AG04449 (cell line): ENCODE results near the gene FSCN2.

Experiments used
- CTCF ChIA-PET: fragments of 350-600 bp; formaldehyde crosslinking; extraction: SDS; loops from one replicate; lab custom pipeline; 2021; ENCODE audit warnings: antibody characterized with exemption; lab: Yijun Ruan, JAX
- POLR2A ChIA-PET: fragments of 400-600, 350-600 bp; formaldehyde crosslinking; extraction: SDS; loops from one replicate; lab custom pipeline; 2020; ENCODE audit warnings: antibody characterized with exemption, inconsistent platforms; lab: Yijun Ruan, JAX
- DNase-seq: peaks from one replicate; pipeline ENCODE4 v3.0.0-alpha.2; 2010; ENCODE audit warnings: low read depth, low spot score
- H3K4me3 ChIP-seq: 2 replicates; pipeline ENCODE4 v1.5.1; 2011; ENCODE audit warnings: low read depth, mild to moderate bottlenecking, control low read depth, low read length
- CTCF ChIP-seq: IDR thresholded peaks from one replicate; pipeline ENCODE4 v1.5.1; 2011; ENCODE audit warnings: mild to moderate bottlenecking, moderate library complexity, low read length, control low read depth, inconsistent platforms; ENCODE audit not compliant: insufficient read depth; ENCODE audit errors: missing control alignments

The FSCN2 gene

GRCh38 chr17:81579298-81579697, 51.1 kb downstream of the FSCN2 start:
- CTCF ChIA-PET, result interaction anchor here (0.8 to 9.1 kb wide), 4 partner anchors 13 to 24 kb away, joined by 3 to 90 read pairs (median 29); no protein-coding TSS in a partner anchor
- no peak for TF ChIP-seq CTCF
- DNase-seq, result no peak
- H3K4me3 ChIP-seq, result no peak overlapping the region
- POLR2A ChIA-PET, result interaction anchor here (0.6 to 1.8 kb wide), 6 partner anchors 11 to 27 kb away, joined by 3 to 27 read pairs (median 3); no protein-coding TSS in a partner anchor

- ChIA-PET POLR2A (interaction anchor here (0.6 to 1.8 kb wide), 6 partner anchors 11 to 27 kb away, joined by 3 to 27 read pairs (median 3); no protein-coding TSS in a partner anchor), CTCF (interaction anchor here (0.8 to 9.1 kb wide), 4 partner anchors 13 to 24 kb away, joined by 3 to 90 read pairs (median 29); no protein-coding TSS in a partner anchor)
- TF ChIP-seq CTCF, result no peak
- H3K4me3 ChIP-seq, result no peak overlapping the region
- no peak for DNase-seq
Measured at GRCh38 chr17:81579821-81580321, 51.7 kb downstream of the FSCN2 start.

DNA sequence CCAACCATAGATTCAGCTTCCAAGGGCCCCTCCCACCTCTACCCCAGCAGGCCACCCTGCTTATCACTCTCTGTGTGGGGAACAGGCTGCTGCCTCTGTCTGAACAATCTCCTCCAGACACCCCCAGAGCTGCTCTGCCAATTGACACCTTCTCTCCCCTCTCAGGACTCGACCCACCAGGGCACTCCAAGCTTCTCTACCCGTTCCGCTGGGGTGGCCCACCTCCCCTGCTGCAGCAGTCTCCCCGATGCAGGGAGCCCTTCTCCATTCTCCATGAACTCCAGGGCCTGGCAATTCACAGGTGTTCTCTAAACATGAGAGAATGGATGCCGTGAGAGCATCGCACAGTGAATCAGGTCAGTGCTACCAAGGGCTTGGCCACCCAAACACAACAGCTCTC, 52.3 kb downstream of the FSCN2 start:
- no peak for DNase-seq
- TF ChIP-seq CTCF, result no peak
- ChIA-PET POLR2A (interaction anchor here (1.0 to 1.8 kb wide), 3 partner anchors 10 to 26 kb away, joined by 3 to 27 read pairs (median 5); no protein-coding TSS in a partner anchor), CTCF (interaction anchor here (6.4 to 9.1 kb wide), 2 partner anchors 14 to 21 kb away, joined by 54 to 90 read pairs; no protein-coding TSS in a partner anchor)
- H3K4me3 ChIP-seq, result no peak overlapping the region

- H3K4me3 ChIP-seq, result no peak overlapping the region
- no peak for TF ChIP-seq CTCF
- ChIA-PET POLR2A (interaction anchor here (0.7 to 1.7 kb wide), 2 partner anchors 15 to 30 kb away, joined by 3 to 14 read pairs; partner anchors contain the start of gene FAAP100), CTCF (interaction anchor here (0.9 to 9.1 kb wide), 4 partner anchors 11 to 22 kb away, joined by 3 to 90 read pairs (median 6); no protein-coding TSS in a partner anchor)
- DNase-seq, result no peak
Measured at GRCh38 chr17:81581758-81582157, 53.6 kb downstream of the FSCN2 start.

DNA sequence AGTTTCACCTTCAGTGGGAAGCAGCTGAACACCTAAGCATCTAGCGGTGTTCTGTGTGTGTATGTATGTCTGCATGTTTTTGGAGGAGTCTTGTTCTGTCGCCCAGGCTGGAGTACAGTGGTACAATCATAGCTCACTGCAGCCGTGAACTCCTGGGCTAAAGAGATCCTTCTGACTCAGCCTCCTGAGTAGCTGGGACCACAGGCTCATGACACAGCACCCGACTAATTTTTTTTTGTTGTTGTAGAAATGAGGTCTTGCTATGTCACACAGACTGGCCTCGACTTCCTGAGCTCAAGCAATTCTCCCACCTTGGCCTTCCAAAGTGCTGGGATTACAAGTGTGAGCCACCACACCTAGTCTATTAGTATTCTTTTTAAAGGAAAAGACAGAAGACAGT, 54.2 kb downstream of the FSCN2 start:
- TF ChIP-seq CTCF, result no peak
- POLR2A ChIA-PET, result interaction anchor here (0.6 to 1.7 kb wide), 3 partner anchors 14 to 30 kb away, joined by 3 to 14 read pairs (median 4); partner anchors contain the start of gene FAAP100
- no peak overlapping the region for H3K4me3 ChIP-seq
- DNase-seq, result no peak
- CTCF ChIA-PET, result interaction anchor here (0.9 to 9.1 kb wide), 4 partner anchors 11 to 23 kb away, joined by 3 to 90 read pairs (median 6); no protein-coding TSS in a partner anchor

DNA sequence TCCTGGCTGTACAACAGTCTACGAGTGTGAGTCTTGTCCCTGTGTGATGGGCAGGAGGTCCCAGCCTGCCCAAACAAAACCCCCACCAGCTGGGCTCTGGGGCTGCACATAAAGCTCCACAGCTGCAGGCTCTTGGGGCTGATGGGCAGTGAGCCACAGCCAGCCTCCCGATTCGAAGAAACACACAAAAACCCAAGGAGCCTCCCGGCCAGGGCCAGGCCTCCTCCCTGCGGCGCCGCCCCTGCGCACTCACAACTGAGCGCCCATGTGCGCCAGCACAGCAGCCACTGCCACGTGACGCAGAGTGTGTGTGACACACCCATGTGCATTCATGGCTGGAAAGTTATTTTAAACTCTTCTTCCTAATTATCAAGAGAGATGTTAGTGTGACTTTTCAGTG, 54.6 kb downstream of the FSCN2 start:
- no peak overlapping the region for H3K4me3 ChIP-seq
- CTCF ChIA-PET, result interaction anchor here (1.3 to 9.1 kb wide), 3 partner anchors 12 to 19 kb away, joined by 4 to 90 read pairs (median 7); no protein-coding TSS in a partner anchor
- no peak for TF ChIP-seq CTCF
- POLR2A ChIA-PET, result interaction anchor here (0.6 to 1.7 kb wide), 2 partner anchors 15 to 16 kb away, joined by 4 to 14 read pairs; no protein-coding TSS in a partner anchor
- DNase-seq, result no peak
